ENCODE results near the gene MYO16.

The MYO16 gene

DNA sequence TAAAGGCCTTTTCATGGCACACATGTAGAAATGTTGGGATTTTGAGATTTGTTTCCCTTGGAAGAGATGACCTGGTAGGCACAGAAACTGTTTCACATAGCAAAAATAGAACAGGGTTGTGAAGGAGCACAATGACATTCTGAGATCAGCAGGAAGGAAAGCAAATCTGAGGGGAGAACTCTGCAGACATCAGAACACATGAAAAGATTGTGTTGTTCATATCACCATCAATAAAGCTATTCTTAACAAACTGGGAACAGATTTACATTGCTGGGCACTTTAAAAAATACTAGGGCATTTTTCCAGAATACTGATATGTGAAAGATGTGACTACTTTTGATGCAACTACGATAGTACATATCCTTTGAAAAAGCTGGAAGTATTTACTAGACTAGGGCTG lies 481.7 kb downstream of the MYO16 start:
- in situ Hi-C loops (cut with MboI; ENCODE audit: low pct_unique_long_range_greater_than_20kb, low sequenced_read_pairs, unreplicated experiment), result no loop called here
- no peak for DNase-seq (ENCODE audit: low spot score)
- TF ChIP-seq, protein P1, sequence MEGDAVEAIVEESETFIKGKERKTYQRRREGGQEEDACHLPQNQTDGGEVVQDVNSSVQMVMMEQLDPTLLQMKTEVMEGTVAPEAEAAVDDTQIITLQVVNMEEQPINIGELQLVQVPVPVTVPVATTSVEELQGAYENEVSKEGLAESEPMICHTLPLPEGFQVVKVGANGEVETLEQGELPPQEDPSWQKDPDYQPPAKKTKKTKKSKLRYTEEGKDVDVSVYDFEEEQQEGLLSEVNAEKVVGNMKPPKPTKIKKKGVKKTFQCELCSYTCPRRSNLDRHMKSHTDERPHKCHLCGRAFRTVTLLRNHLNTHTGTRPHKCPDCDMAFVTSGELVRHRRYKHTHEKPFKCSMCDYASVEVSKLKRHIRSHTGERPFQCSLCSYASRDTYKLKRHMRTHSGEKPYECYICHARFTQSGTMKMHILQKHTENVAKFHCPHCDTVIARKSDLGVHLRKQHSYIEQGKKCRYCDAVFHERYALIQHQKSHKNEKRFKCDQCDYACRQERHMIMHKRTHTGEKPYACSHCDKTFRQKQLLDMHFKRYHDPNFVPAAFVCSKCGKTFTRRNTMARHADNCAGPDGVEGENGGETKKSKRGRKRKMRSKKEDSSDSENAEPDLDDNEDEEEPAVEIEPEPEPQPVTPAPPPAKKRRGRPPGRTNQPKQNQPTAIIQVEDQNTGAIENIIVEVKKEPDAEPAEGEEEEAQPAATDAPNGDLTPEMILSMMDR (IDR thresholded peaks at IDR 0.05; ENCODE audit: extremely low read depth, insufficient read depth, missing control alignments), result no peak

DNA sequence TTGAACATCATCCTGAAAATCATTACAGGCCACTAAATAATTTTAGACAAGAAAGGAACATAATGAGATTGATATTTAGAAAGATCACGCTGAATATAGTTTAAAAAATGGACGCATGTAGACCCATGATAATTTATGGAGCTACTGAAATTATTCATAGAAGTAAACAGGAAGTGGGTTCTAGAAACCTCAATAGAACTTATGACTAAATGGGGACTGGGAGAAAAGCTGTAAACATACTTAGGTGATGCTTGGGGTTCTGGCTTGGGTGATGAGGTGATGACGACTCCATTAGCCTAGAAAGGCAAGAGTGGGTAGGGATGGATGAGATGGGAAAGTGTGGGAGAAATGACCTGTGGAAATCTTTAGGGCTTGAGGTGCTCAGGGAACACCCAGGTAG lies 484.0 kb downstream of the MYO16 start:
- TF ChIP-seq, protein P1 (IDR thresholded peaks at IDR 0.05; ENCODE audit: extremely low read depth, insufficient read depth, missing control alignments), result no peak
- DNase-seq (ENCODE audit: low spot score), result no peak
- in situ Hi-C loops (cut with MboI; ENCODE audit: low pct_unique_long_range_greater_than_20kb, low sequenced_read_pairs, unreplicated experiment), result no loop called here

DNA sequence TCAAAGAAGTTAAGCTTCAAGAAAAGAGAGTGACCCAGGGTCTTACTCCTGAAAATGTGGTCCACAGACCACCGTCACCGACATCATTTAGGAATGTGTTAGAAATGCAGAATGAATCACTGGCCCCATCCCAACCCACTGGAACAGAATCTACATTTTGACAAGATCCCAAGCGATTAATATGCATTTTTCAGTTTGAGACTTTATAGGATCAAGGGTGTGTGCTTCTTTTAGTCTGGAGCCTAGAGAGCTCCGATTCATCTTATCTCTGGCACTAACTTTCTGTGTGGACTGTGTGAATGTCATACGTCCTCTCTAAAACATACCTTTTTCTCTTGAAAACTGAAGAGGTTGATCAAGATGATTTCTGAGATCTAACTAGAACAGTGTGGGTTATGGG lies 484.8 kb downstream of the MYO16 start:
- TF ChIP-seq, protein P1 (IDR thresholded peaks at IDR 0.05; ENCODE audit: extremely low read depth, insufficient read depth, missing control alignments), result no peak
- in situ Hi-C loops (cut with MboI; ENCODE audit: low pct_unique_long_range_greater_than_20kb, low sequenced_read_pairs, unreplicated experiment), result no loop called here
- DNase-seq (ENCODE audit: low spot score), result no peak

DNA sequence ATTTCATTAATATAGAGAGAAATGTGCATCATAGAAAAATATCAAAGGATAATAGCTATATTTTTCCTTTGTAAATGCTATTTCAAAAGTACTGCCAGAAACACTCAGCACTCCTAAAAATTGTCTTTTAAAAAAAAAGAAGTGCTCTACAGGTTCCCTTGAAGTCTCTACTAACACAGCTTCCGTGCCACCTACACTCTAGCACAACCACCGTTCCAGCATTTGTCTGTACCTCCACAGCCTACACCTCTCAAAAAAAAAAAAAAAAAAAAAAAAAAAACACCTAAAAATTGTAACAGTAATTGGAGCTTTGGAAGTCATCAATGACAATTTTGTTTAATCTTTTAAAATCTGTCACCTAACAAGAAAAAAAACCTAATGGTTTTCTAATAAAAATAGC lies 485.6 kb downstream of the MYO16 start:
- TF ChIP-seq, protein P1 (IDR thresholded peaks at IDR 0.05; ENCODE audit: extremely low read depth, insufficient read depth, missing control alignments), result no peak
- in situ Hi-C loops (cut with MboI; ENCODE audit: low pct_unique_long_range_greater_than_20kb, low sequenced_read_pairs, unreplicated experiment), result no loop called here
- DNase-seq (ENCODE audit: low spot score), result no peak

DNA sequence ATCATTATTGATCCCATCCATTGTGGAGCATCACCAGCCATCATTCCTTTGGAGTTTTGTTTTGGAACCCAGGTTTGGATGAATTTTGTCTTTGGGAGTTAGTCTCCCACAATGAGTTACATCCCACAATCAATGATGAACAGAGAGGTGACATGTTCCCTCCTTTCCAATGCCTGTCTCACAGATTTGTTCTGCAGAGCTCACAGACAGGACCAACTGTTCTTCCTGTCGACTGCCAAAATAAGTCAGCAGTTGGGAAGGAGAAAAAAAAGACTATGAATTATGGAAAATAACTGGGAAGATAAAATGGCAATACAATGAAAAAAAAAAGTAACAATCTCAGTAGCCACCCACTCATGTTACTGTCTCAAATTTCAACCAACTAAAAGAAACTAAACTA lies 489.1 kb downstream of the MYO16 start:
- in situ Hi-C loops (cut with MboI; ENCODE audit: low pct_unique_long_range_greater_than_20kb, low sequenced_read_pairs, unreplicated experiment), result no loop called here
- TF ChIP-seq, protein P1 (IDR thresholded peaks at IDR 0.05; ENCODE audit: extremely low read depth, insufficient read depth, missing control alignments), result no peak
- DNase-seq (ENCODE audit: low spot score), result no peak

DNA sequence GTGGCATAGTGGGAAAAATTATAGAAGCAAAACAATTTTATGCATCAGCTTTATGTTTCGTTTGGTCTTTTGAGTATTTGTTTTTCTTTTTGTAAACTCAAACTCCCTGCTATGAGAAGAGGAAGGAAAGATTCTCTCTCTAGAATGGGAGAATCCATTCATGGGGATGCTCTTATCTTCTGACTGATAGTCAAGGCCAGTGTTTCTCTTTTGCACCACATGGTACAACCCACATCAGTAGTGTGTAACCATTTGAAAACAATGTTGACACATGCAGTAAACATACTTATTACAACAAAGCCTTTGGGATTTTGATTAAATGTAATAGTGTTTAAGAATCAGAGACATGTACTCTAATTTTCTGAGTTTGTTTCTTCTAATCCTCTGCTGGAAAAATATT lies 490.5 kb downstream of the MYO16 start:
- in situ Hi-C loops (cut with MboI; ENCODE audit: low pct_unique_long_range_greater_than_20kb, low sequenced_read_pairs, unreplicated experiment), result no loop called here
- TF ChIP-seq, protein P1 (IDR thresholded peaks at IDR 0.05; ENCODE audit: extremely low read depth, insufficient read depth, missing control alignments), result no peak
- DNase-seq (ENCODE audit: low spot score), result no peak

DNA sequence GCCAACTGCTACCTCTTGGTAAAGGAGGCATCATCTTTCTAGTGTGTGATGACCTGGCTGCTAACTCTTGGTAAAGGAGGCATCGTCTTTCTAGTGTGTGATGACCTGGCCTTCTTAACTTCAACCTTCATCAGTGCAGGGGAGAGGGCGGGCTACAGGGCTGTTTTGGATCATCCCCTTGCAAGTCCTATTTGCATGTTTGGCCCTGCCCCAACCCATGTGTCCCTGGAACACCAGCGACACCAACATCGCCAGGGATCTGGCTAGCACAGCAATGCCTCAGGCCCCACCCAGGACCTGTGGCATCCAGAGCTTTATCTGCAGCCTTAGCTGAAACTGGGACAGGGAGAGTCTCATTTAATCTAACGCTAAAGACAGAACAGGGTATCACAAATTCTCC lies 492.4 kb downstream of the MYO16 start:
- in situ Hi-C loops (cut with MboI; ENCODE audit: low pct_unique_long_range_greater_than_20kb, low sequenced_read_pairs, unreplicated experiment), result no loop called here
- no peak for DNase-seq (ENCODE audit: low spot score)
- TF ChIP-seq, protein P1 (IDR thresholded peaks at IDR 0.05; ENCODE audit: extremely low read depth, insufficient read depth, missing control alignments), result no peak

All from GM13977 (cell line).